Limb (tissue), 2 donors: ENCODE data around the gene ZNF674.
"Not testable (repeated sequence)": the region's sequence is repeated elsewhere in the genome, so short reads cannot be mapped to it uniquely, and the experiment has no call there.

Experiments used
- DNase-seq, 2 donors: peaks; one replicate each; pipeline ENCODE4 v3.0.0-alpha.2; 2016; ENCODE audit errors: extremely low spot score in 2 of 2

ZNF674 gene

GRCh38 chrX:46478634-46479033, 66.6 kb downstream of the ZNF674 start:
- not testable (repeated sequence) for DNase-seq

- DNase-seq: no peak
These were observed 67.8 kb downstream of the ZNF674 start for GRCh38 chrX:46477435-46477834.

GRCh38 chrX:46465203-46465602, 80.0 kb downstream of the ZNF674 start:
- no peak for DNase-seq

- DNase-seq: no peak
These were observed 81.5 kb downstream of the ZNF674 start for GRCh38 chrX:46463682-46464081.

- no peak for DNase-seq
These were observed 83.5 kb downstream of the ZNF674 start for GRCh38 chrX:46461660-46462191.

- not testable (repeated sequence) for DNase-seq
These were observed 84.2 kb downstream of the ZNF674 start for GRCh38 chrX:46460801-46461659.

GRCh38 chrX:46459603-46460002, 85.6 kb downstream of the ZNF674 start:
- no peak for DNase-seq

GRCh38 chrX:46456125-46456922, 88.9 kb downstream of the ZNF674 start:
- no peak for DNase-seq
